Endothelial cell of umbilical vein (primary cell): ENCODE measurements around the gene DRAP1.

Experiments used
- EZH2 ChIP-seq: IDR thresholded peaks from 2 replicates; pipeline ENCODE4 v1.6.1; 2012; ENCODE audit warnings: borderline replicate concordance, low read depth, mild to moderate bottlenecking, moderate library complexity, low read length, inconsistent platforms; ENCODE audit not compliant: severe bottlenecking
- GATA2 ChIP-seq: IDR thresholded peaks from 2 replicates; pipeline ENCODE4 v1.7.0; 2011; ENCODE audit warnings: low read depth, mild to moderate bottlenecking, moderate library complexity, mixed read lengths, low read length; ENCODE audit not compliant: insufficient read length, insufficient read depth
- JUN ChIP-seq: IDR thresholded peaks from 2 replicates; pipeline ENCODE4 v1.6.1; 2011; ENCODE audit warnings: borderline replicate concordance, low read depth; ENCODE audit not compliant: insufficient read length, insufficient read depth
- MYC ChIP-seq: IDR thresholded peaks from one replicate; pipeline ENCODE4 v1.6.1; 2011; ENCODE audit warnings: mild to moderate bottlenecking, low read depth, low read length
- POLR2A ChIP-seq: IDR thresholded peaks from 2 replicates; pipeline ENCODE4 v1.6.1; 2012; ENCODE audit warnings: low read depth, mild to moderate bottlenecking, control low read depth, low read length
- POLR2AphosphoS5 ChIP-seq: IDR thresholded peaks from 2 replicates; pipeline ENCODE4 v1.6.1; 2012; ENCODE audit warnings: low read depth, mild to moderate bottlenecking, control low read depth, low read length, moderate library complexity; ENCODE audit not compliant: insufficient read depth
- TF ChIP-seq, protein P1 (sequence below), 2 donors: IDR thresholded peaks; 1 replicate in 1 of 2; 2 replicates in 1 of 2; pipeline ENCODE4 v1.5.1; 2011; ENCODE audit warnings: low read length in 2 of 2, mild to moderate bottlenecking in 2 of 2, moderate library complexity in 2 of 2, control low read depth in 1 of 2, inconsistent platforms in 1 of 2, low read depth in 1 of 2; ENCODE audit not compliant: insufficient read depth in 1 of 2; ENCODE audit errors: extremely low read depth in 1 of 2
- TF ChIP-seq, protein P2 (sequence below): IDR thresholded peaks from 2 replicates; pipeline ENCODE4 v1.6.1; 2011; ENCODE audit not compliant: insufficient read depth, insufficient read length

GRCh38 chr11:65947133-65947532 lies 27.9 kb downstream of the DRAP1 start:
- no peak for TF ChIP-seq POLR2A
- TF ChIP-seq, protein P1, sequence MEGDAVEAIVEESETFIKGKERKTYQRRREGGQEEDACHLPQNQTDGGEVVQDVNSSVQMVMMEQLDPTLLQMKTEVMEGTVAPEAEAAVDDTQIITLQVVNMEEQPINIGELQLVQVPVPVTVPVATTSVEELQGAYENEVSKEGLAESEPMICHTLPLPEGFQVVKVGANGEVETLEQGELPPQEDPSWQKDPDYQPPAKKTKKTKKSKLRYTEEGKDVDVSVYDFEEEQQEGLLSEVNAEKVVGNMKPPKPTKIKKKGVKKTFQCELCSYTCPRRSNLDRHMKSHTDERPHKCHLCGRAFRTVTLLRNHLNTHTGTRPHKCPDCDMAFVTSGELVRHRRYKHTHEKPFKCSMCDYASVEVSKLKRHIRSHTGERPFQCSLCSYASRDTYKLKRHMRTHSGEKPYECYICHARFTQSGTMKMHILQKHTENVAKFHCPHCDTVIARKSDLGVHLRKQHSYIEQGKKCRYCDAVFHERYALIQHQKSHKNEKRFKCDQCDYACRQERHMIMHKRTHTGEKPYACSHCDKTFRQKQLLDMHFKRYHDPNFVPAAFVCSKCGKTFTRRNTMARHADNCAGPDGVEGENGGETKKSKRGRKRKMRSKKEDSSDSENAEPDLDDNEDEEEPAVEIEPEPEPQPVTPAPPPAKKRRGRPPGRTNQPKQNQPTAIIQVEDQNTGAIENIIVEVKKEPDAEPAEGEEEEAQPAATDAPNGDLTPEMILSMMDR (IDR thresholded peaks at IDR 0.05; ENCODE audit: extremely low read depth in 1 of 2, insufficient read depth in 1 of 2, low read depth in 1 of 2, low read length in 2 of 2) = no peak
- TF ChIP-seq POLR2AphosphoS5 = no peak
- TF ChIP-seq EZH2 = no peak
- TF ChIP-seq, protein P2, sequence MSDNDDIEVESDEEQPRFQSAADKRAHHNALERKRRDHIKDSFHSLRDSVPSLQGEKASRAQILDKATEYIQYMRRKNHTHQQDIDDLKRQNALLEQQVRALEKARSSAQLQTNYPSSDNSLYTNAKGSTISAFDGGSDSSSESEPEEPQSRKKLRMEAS = no peak
- no peak for TF ChIP-seq JUN
- TF ChIP-seq GATA2 = no peak
- no peak for TF ChIP-seq MYC
